Right atrium auricular region (tissue), 2 donors: Measurements from ENCODE around the gene FAM227A. TPM values are rescaled to one million over a fixed set of nuclear protein-coding genes. Genes with fewer than 3 reads are reported as not detected.

ENCODE experiments used
- DNase-seq: peaks from one replicate; pipeline ENCODE4 v3.0.0-alpha.2; 2019; ENCODE audit warnings: low spot score
- H3K27ac ChIP-seq, 2 donors: fragments of 200-600 bp; sonication (generic); 1 replicate in 1 of 2; 2 replicates in 1 of 2; pipeline ENCODE4 v1.5.1; 2016 to 2019
- H3K27me3 ChIP-seq, 2 donors: fragments of 200-600 bp; sonication (generic); one replicate each; pipeline versions ENCODE4 v1.5.1 to v1.6.0; 2017 to 2019
- H3K36me3 ChIP-seq: fragments of 200-600 bp; sonication (generic); one replicate; pipeline ENCODE4 v1.5.1; 2016
- H3K4me1 ChIP-seq, 2 donors: fragments of 200-600 bp; sonication (generic); one replicate each; pipeline versions ENCODE4 v1.5.1 to v1.6.0; 2017 to 2019
- H3K4me3 ChIP-seq, 2 donors: fragments of 200-600 bp; sonication (generic); 1 replicate in 1 of 2; 2 replicates in 1 of 2; pipeline ENCODE4 v1.5.1; 2017 to 2019; ENCODE audit warnings: mild to moderate bottlenecking in 1 of 2, moderate library complexity in 1 of 2
- H3K9me3 ChIP-seq, 2 donors: fragments of 200-600 bp; sonication (generic); one replicate each; pipeline ENCODE4 v1.5.1; 2019
- total RNA-seq, 2 donors: library from RNA; depleted of rRNA; stranded (reverse); fragments of >200 nt; gene quantifications; one replicate each; pipeline ENCODE4 v1.1.0, GENCODE V29; 2016
- TF ChIP-seq, protein P1 (sequence below), 2 donors: fragments of 200-600 bp; sonication (generic); IDR thresholded peaks; one replicate each; pipeline ENCODE4 v1.5.1; 2019; ENCODE audit warnings: antibody characterized with exemption in 2 of 2

The FAM227A gene
- total RNA-seq, 2 donors from 2014 or later: 0.70 to 1.1 TPM

DNA sequence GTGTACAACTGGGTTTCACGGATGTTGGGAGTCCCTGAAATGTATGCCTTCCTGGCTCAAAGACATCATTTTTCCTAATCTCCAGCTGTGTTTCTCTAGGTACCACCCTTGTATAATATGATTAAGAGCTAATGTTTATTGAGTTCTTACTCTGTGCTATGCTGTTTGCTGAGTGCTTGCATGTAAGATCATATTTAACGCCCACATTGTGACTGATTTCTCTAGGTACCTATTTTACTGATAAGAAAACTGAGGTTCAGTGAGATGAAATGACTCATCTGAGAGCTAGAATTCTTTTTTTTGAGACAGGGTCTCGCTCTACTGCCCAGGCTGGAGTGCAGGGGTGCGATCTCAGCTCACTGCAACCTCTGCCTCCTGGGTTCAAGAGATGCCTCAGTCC, 42.6 kb downstream of the FAM227A start:
- Histone ChIP-seq H3K4me1 (no peaks in the 10 kb centered on the region), H3K9me3 (peaks cover 0 to 6% of the 10 kb centered on the region in 2 donors), H3K36me3 (no peaks in the 10 kb centered on the region), H3K27ac (peak overlapping the region in 1 of 2 donors; percentile 72), H3K27me3 (no peaks in the 10 kb centered on the region), H3K4me3 (no peak overlapping the region)
- DNase-seq: no peak
- TF ChIP-seq, protein P1, sequence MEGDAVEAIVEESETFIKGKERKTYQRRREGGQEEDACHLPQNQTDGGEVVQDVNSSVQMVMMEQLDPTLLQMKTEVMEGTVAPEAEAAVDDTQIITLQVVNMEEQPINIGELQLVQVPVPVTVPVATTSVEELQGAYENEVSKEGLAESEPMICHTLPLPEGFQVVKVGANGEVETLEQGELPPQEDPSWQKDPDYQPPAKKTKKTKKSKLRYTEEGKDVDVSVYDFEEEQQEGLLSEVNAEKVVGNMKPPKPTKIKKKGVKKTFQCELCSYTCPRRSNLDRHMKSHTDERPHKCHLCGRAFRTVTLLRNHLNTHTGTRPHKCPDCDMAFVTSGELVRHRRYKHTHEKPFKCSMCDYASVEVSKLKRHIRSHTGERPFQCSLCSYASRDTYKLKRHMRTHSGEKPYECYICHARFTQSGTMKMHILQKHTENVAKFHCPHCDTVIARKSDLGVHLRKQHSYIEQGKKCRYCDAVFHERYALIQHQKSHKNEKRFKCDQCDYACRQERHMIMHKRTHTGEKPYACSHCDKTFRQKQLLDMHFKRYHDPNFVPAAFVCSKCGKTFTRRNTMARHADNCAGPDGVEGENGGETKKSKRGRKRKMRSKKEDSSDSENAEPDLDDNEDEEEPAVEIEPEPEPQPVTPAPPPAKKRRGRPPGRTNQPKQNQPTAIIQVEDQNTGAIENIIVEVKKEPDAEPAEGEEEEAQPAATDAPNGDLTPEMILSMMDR (IDR thresholded peaks at IDR 0.05): no peak

GRCh38 chr22:38612217-38613006, 43.8 kb downstream of the FAM227A start:
- Histone ChIP-seq H3K27ac (no peak overlapping the region), H3K9me3 (no peaks in the 10 kb centered on the region), H3K27me3 (no peaks in the 10 kb centered on the region), H3K4me1 (no peaks in the 10 kb centered on the region), H3K4me3 (no peak overlapping the region), H3K36me3 (no peaks in the 10 kb centered on the region)
- DNase-seq: no peak
- TF ChIP-seq, protein P1 (IDR thresholded peaks at IDR 0.05): no peak

GRCh38 chr22:38611559-38611958, 44.6 kb downstream of the FAM227A start:
- no peaks in the 10 kb centered on the region for H3K36me3 ChIP-seq
- TF ChIP-seq, protein P1 (IDR thresholded peaks at IDR 0.05): no peak
- no peak for DNase-seq
- H3K27me3 ChIP-seq: no peaks in the 10 kb centered on the region
- no peak overlapping the region for H3K4me3 ChIP-seq
- no peaks in the 10 kb centered on the region for H3K9me3 ChIP-seq
- H3K4me1 ChIP-seq: no peaks in the 10 kb centered on the region
- no peak overlapping the region for H3K27ac ChIP-seq

DNA sequence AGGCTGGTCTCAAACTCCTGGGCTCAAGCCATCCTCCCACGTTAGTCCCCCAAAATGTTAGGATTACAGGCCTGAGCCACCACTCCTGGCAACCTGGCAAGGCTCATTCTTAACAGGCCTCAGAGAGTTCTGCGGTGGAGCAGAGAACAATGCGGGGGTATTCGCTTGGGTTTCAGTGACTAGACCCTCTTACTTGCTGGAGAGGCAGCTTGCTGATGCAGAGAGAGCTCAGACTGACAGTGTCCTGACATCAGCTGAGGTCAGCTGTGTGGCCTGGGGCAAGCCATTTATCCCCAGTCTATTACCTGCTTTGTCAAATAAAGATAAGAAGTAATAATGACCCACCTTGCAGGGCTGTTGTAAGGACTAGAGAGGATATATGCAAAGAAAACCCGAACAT, 46.0 kb downstream of the FAM227A start:
- no peaks in the 10 kb centered on the region for H3K4me1 ChIP-seq
- no peaks in the 10 kb centered on the region for H3K36me3 ChIP-seq
- TF ChIP-seq, protein P1 (IDR thresholded peaks at IDR 0.05): no peak
- no peak overlapping the region for H3K4me3 ChIP-seq
- H3K27ac ChIP-seq: no peak overlapping the region
- no peak for DNase-seq
- H3K27me3 ChIP-seq: no peaks in the 10 kb centered on the region
- H3K9me3 ChIP-seq: no peaks in the 10 kb centered on the region

- Histone ChIP-seq H3K4me1 (no peaks in the 10 kb centered on the region), H3K9me3 (no peaks in the 10 kb centered on the region), H3K36me3 (no peaks in the 10 kb centered on the region), H3K4me3 (no peak overlapping the region), H3K27me3 (no peaks in the 10 kb centered on the region), H3K27ac (no peak overlapping the region)
- TF ChIP-seq, protein P1 (IDR thresholded peaks at IDR 0.05): no peak
- no peak for DNase-seq
Observed at GRCh38 chr22:38608992-38609750, 47.0 kb downstream of the FAM227A start.
